ENCODE measurements around the gene CATSPER1.

Gene CATSPER1

GRCh38 chr11:65973439-65974110 lies 52.7 kb downstream of the CATSPER1 start:
- DNase-seq (ENCODE audit: low read depth in 4 of 4, low spot score in 1 of 4), result no peak

- no peak for DNase-seq (ENCODE audit: low read depth in 4 of 4, low spot score in 1 of 4)
These were observed 54.2 kb downstream of the CATSPER1 start for GRCh38 chr11:65972116-65972515.

- DNase-seq (ENCODE audit: low read depth in 4 of 4, low spot score in 1 of 4), result no peak
These were observed 57.4 kb downstream of the CATSPER1 start for GRCh38 chr11:65968600-65969482.

GRCh38 chr11:65967329-65967934 lies 58.8 kb downstream of the CATSPER1 start:
- DNase-seq (ENCODE audit: low read depth in 4 of 4, low spot score in 1 of 4), result no peak

All from stimulated activated CD4-positive, alpha-beta T cell treated with anti-CD3 and anti-CD28 coated beads, Interleukin-1b, Interleukin-23, amount 100 ng/mL, for 24 hours (primary cell).